A673 (cell line): Measurements from ENCODE around the gene PARD3. TPM values are rescaled to one million over a fixed set of nuclear protein-coding genes. Genes with fewer than 3 reads are reported as not detected.

Experiments
- BruUV-seq: library from RNA; stranded (reverse); fragments of 400-500 nt; replicated peaks from 2 replicates; lab custom pipeline; 2021; lab: Mats Ljungman, UMichigan
- CTCF ChIA-PET: fragments of 300-600 bp; sonication (Branson Sonifier 250); formaldehyde crosslinking; loops from one replicate; lab custom pipeline; 2022; ENCODE audit warnings: antibody characterized with exemption; lab: Charles Lee
- POLR2A ChIA-PET: fragments of 300-600 bp; sonication (Branson Sonifier 250); formaldehyde crosslinking; loops from one replicate; lab custom pipeline; 2022; ENCODE audit warnings: antibody characterized with exemption; ENCODE audit not compliant: low non-redundant PET; lab: Charles Lee
- DNase-seq: peaks from one replicate; pipeline ENCODE4 v3.0.0-alpha.2; 2015; ENCODE audit warnings: low spot score
- H3K27ac ChIP-seq: fragments of 200-600 bp; sonication (generic); 2 replicates; pipeline ENCODE4 v1.5.1; 2016; ENCODE audit warnings: mixed run types, low read depth, mild to moderate bottlenecking, mixed read lengths, antibody characterized with exemption, low read length; ENCODE audit not compliant: poor library complexity, severe bottlenecking
- H3K27me3 ChIP-seq: fragments of 200-600 bp; sonication (generic); replicated peaks from 2 replicates; pipeline ENCODE4 v1.6.1; 2017; ENCODE audit warnings: mixed run types, low read depth, mild to moderate bottlenecking, mixed read lengths, antibody characterized with exemption, low read length; ENCODE audit not compliant: insufficient read depth, poor library complexity
- H3K36me3 ChIP-seq: fragments of 200-600 bp; sonication (generic); 2 replicates; pipeline ENCODE4 v1.6.1; 2016; ENCODE audit warnings: mixed run types, mild to moderate bottlenecking, mixed read lengths, antibody characterized with exemption, low read length; ENCODE audit not compliant: insufficient read depth, poor library complexity, severe bottlenecking
- H3K4me1 ChIP-seq: fragments of 200-600 bp; sonication (generic); 2 replicates; pipeline ENCODE4 v1.6.1; 2017; ENCODE audit warnings: mixed run types, mild to moderate bottlenecking, mixed read lengths, antibody characterized with exemption, low read length; ENCODE audit not compliant: insufficient read depth, poor library complexity, severe bottlenecking
- H3K4me3 ChIP-seq: fragments of 200-600 bp; sonication (generic); 2 replicates; pipeline ENCODE4 v1.5.1; 2016; ENCODE audit warnings: low read depth, mixed run types, mild to moderate bottlenecking, mixed read lengths, low read length; ENCODE audit not compliant: poor library complexity, severe bottlenecking
- H3K9me3 ChIP-seq: fragments of 200-600 bp; sonication (generic); 2 replicates; pipeline ENCODE4 v1.6.1; 2016; ENCODE audit warnings: mixed run types, low read depth, mild to moderate bottlenecking, mixed read lengths, antibody characterized with exemption, low read length; ENCODE audit not compliant: poor library complexity, severe bottlenecking
- EZH2 ChIP-seq: fragments of 200-600 bp; sonication (generic); IDR thresholded peaks from 2 replicates; pipeline ENCODE4 v1.6.1; 2017; ENCODE audit warnings: borderline replicate concordance, low read depth, mild to moderate bottlenecking, mixed read lengths, antibody characterized with exemption, low read length; ENCODE audit not compliant: poor library complexity, severe bottlenecking
- intact Hi-C: fragments of 100-400 bp; cut with micrococcal nuclease; formaldehyde crosslinking; loops from one replicate; pipeline ENCODE4 v1.10.0; 2022; ENCODE audit not compliant: unreplicated experiment
- total RNA-seq: library from RNA; stranded (reverse); gene quantifications from 2 replicates; pipeline ENCODE4 v1.2.3, GENCODE V29; 2021
- TF ChIP-seq, protein P1 (sequence below): fragments of 300-800, 200-600 bp; sonication (generic); conservative IDR thresholded peaks from 2 replicates; pipeline ENCODE4 v1.5.1; 2017; ENCODE audit warnings: low read depth, mild to moderate bottlenecking, antibody characterized with exemption, low read length, moderate library complexity, mixed read lengths

The PARD3 gene
- total RNA-seq, 1 experiment from 2014 or later = 28.0 TPM

DNA sequence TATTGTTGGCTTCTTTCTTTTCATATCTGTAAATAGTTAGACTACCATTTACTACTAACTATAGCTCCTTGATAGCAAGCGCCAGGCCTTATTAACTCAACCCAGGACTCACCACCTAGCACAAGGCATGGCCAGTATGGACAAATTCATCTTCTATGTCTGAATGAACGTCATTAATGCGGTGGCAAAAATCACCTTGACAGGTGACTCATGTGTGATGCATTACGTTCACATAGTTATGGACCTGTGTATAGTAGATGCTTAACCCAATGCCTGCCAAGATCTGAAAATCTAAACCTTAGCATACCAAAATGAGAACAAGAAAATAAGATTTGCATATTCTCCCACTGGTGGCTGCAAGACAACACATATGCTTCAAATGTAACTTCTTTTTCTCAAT lies 300.8 kb downstream of the PARD3 start:
- intact Hi-C loops = no loop called here
- BruUV-seq = no TSS peak
- TF ChIP-seq, protein P1, sequence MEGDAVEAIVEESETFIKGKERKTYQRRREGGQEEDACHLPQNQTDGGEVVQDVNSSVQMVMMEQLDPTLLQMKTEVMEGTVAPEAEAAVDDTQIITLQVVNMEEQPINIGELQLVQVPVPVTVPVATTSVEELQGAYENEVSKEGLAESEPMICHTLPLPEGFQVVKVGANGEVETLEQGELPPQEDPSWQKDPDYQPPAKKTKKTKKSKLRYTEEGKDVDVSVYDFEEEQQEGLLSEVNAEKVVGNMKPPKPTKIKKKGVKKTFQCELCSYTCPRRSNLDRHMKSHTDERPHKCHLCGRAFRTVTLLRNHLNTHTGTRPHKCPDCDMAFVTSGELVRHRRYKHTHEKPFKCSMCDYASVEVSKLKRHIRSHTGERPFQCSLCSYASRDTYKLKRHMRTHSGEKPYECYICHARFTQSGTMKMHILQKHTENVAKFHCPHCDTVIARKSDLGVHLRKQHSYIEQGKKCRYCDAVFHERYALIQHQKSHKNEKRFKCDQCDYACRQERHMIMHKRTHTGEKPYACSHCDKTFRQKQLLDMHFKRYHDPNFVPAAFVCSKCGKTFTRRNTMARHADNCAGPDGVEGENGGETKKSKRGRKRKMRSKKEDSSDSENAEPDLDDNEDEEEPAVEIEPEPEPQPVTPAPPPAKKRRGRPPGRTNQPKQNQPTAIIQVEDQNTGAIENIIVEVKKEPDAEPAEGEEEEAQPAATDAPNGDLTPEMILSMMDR = no peak
- no peak for TF ChIP-seq EZH2
- no peak overlapping the region for H3K27ac ChIP-seq
- H3K9me3 ChIP-seq = no peaks in the 10 kb centered on the region
- H3K27me3 ChIP-seq = no peaks in the 10 kb centered on the region
- H3K4me3 ChIP-seq = no peak overlapping the region
- ChIA-PET CTCF (no interaction called here), POLR2A (no interaction called here)
- H3K4me1 ChIP-seq = no peaks in the 10 kb centered on the region
- DNase-seq = no peak
- no peaks in the 10 kb centered on the region for H3K36me3 ChIP-seq

DNA sequence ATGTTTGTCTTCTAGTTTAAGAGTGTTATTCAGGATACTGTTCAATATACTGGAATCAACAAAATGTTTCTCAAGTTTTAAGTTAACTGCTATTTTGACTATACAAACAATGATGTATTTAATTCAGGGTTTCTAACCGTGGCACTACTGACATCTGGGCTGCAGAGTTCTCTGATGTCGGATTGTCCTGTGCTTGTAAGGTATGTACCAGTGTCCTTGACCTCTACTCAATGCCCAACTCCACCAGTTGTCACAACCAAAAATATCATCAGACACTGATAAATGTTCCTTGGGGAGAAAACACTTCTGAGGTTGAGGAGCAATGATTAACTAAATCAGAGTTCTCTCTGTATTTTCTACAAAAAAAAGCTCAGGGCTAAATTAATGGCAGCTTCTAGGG lies 301.5 kb downstream of the PARD3 start:
- POLR2A ChIA-PET = no interaction called here
- Histone ChIP-seq H3K36me3 (no peaks in the 10 kb centered on the region), H3K4me3 (no peak overlapping the region), H3K9me3 (no peaks in the 10 kb centered on the region), H3K4me1 (no peaks in the 10 kb centered on the region), H3K27ac (no peak overlapping the region), H3K27me3 (no peaks in the 10 kb centered on the region)
- intact Hi-C loops = no loop called here
- CTCF ChIA-PET = no interaction called here
- BruUV-seq = no TSS peak
- DNase-seq = no peak
- TF ChIP-seq, protein P1 = no peak
- no peak for TF ChIP-seq EZH2

DNA sequence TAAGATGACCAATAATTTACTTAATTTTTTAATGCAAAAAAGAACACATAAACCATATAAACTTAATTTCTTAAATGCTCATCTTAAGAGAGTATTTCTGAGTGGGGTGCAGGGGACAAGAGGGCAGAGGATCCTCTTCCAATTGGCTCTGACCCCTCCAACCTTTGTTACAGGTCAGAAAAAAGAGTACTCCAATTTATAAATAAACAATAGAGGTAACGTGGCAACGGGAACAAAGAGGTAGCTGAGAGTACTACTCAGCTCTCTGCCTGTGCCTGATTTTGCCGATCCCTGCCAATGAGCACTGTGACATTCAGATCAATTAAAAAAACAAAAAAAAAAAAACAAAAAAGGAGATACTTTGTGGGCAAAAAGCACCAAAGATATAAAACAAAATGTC lies 307.9 kb downstream of the PARD3 start:
- Histone ChIP-seq H3K4me1 (no peaks in the 10 kb centered on the region), H3K9me3 (no peaks in the 10 kb centered on the region), H3K36me3 (no peaks in the 10 kb centered on the region), H3K27ac (no peak overlapping the region), H3K4me3 (no peak overlapping the region), H3K27me3 (no peaks in the 10 kb centered on the region)
- no peak for DNase-seq
- POLR2A ChIA-PET = no interaction called here
- no TSS peak for BruUV-seq
- CTCF ChIA-PET = no interaction called here
- intact Hi-C loops = loop anchor here (10.0 kb wide), 1 partner anchor 252 kb away; no protein-coding TSS in a partner anchor
- TF ChIP-seq, protein P1 = no peak
- no peak for TF ChIP-seq EZH2
